Parathyroid adenoma (tissue), 2 donors: ENCODE measurements around the gene PDE4D.

Experiments
- H2AFZ ChIP-seq: fragments of 300-600 bp; sonication (generic); one replicate; pipeline ENCODE4 v1.7.0; 2017; ENCODE audit warnings: antibody characterized with exemption, mild to moderate bottlenecking
- H3K27ac ChIP-seq: fragments of 300-600 bp; sonication (generic); one replicate; pipeline ENCODE4 v1.7.0; 2017
- H3K27me3 ChIP-seq: fragments of 300-600 bp; sonication (generic); one replicate; pipeline ENCODE4 v1.7.0; 2017; ENCODE audit warnings: low read length; ENCODE audit not compliant: control insufficient read depth, insufficient read depth
- H3K36me3 ChIP-seq: fragments of 300-600 bp; sonication (generic); one replicate; pipeline ENCODE4 v1.7.0; 2017; ENCODE audit warnings: low read length; ENCODE audit not compliant: control insufficient read depth, insufficient read depth
- H3K4me1 ChIP-seq: fragments of 300-600 bp; sonication (generic); one replicate; pipeline ENCODE4 v1.7.0; 2017; ENCODE audit warnings: control low read depth
- H3K4me2 ChIP-seq: fragments of 300-600 bp; sonication (generic); one replicate; pipeline ENCODE4 v1.7.0; 2017; ENCODE audit warnings: low read length
- H3K4me3 ChIP-seq: fragments of 300-600 bp; sonication (generic); one replicate; pipeline ENCODE4 v1.7.0; 2017; ENCODE audit warnings: low read depth, low read length
- H3K79me2 ChIP-seq: fragments of 300-600 bp; sonication (generic); one replicate; pipeline ENCODE4 v1.7.0; 2017; ENCODE audit warnings: control low read depth
- H3K9ac ChIP-seq: fragments of 300-600 bp; sonication (generic); one replicate; pipeline ENCODE4 v1.7.0; 2017; ENCODE audit warnings: mild to moderate bottlenecking
- H3K9me3 ChIP-seq: fragments of 300-600 bp; sonication (generic); one replicate; pipeline ENCODE4 v1.7.0; 2017; ENCODE audit warnings: low read length; ENCODE audit not compliant: control insufficient read depth
- TF ChIP-seq, protein P1 (sequence below): fragments of 300-600 bp; sonication (generic); IDR thresholded peaks from one replicate; pipeline ENCODE4 v1.7.0; 2017; ENCODE audit warnings: antibody characterized with exemption, mild to moderate bottlenecking
- donor health status: primary hyperparathyroidism.

The PDE4D gene

DNA sequence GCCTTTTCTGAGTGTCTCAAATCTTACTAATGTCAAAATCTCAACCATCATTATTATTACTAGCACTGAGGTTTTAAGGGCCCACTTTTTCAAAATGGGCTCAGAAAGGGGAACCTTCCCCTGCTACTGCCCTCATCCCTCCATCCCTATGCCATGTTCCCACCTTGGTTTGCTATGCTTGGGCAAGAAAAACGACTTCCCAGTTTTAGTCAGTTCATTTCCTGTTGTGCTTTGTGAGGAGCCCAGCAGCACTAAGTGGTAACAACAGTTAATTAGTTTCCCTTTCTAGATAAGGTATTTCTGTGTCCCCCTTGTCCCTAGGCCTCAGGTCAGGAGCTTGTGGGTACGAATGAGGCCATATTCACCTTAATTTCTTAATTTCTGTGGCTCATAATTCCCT is 715.5 kb downstream of the PDE4D start:
- Histone ChIP-seq H3K79me2 (no peaks in the 10 kb centered on the region), H3K27me3 (no peaks in the 10 kb centered on the region), H3K9me3 (no peaks in the 10 kb centered on the region), H3K9ac (no peak overlapping the region), H3K27ac (no peak overlapping the region), H3K4me2 (no peak overlapping the region), H2AFZ (no peak overlapping the region), H3K36me3 (no peaks in the 10 kb centered on the region), H3K4me1 (no peaks in the 10 kb centered on the region), H3K4me3 (no peak overlapping the region)
- TF ChIP-seq, protein P1, sequence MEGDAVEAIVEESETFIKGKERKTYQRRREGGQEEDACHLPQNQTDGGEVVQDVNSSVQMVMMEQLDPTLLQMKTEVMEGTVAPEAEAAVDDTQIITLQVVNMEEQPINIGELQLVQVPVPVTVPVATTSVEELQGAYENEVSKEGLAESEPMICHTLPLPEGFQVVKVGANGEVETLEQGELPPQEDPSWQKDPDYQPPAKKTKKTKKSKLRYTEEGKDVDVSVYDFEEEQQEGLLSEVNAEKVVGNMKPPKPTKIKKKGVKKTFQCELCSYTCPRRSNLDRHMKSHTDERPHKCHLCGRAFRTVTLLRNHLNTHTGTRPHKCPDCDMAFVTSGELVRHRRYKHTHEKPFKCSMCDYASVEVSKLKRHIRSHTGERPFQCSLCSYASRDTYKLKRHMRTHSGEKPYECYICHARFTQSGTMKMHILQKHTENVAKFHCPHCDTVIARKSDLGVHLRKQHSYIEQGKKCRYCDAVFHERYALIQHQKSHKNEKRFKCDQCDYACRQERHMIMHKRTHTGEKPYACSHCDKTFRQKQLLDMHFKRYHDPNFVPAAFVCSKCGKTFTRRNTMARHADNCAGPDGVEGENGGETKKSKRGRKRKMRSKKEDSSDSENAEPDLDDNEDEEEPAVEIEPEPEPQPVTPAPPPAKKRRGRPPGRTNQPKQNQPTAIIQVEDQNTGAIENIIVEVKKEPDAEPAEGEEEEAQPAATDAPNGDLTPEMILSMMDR: no peak

DNA sequence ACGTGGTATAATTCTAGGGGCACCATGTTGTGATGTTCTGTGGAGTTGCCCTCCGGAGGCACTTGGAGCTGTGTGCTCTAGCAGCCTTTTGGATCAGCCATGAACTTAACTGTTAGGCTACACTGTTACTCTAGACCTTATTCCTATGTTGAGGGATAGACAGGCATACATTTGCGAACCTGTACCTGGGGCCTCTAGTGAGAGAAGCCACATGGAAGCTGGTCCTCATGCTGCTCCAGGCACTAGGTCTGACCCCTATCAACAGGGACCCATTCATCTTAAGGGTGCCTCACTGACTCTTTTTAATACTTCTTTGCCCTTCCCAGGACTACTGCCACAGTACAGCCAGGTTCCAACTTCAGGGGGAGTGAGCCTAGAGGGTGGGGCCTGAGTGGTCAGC is 715.9 kb downstream of the PDE4D start:
- Histone ChIP-seq H3K4me1 (no peaks in the 10 kb centered on the region), H2AFZ (no peak overlapping the region), H3K4me3 (no peak overlapping the region), H3K36me3 (no peaks in the 10 kb centered on the region), H3K27me3 (no peaks in the 10 kb centered on the region), H3K4me2 (no peak overlapping the region), H3K9ac (no peak overlapping the region), H3K27ac (no peak overlapping the region), H3K79me2 (no peaks in the 10 kb centered on the region), H3K9me3 (no peaks in the 10 kb centered on the region)
- TF ChIP-seq, protein P1: no peak

DNA sequence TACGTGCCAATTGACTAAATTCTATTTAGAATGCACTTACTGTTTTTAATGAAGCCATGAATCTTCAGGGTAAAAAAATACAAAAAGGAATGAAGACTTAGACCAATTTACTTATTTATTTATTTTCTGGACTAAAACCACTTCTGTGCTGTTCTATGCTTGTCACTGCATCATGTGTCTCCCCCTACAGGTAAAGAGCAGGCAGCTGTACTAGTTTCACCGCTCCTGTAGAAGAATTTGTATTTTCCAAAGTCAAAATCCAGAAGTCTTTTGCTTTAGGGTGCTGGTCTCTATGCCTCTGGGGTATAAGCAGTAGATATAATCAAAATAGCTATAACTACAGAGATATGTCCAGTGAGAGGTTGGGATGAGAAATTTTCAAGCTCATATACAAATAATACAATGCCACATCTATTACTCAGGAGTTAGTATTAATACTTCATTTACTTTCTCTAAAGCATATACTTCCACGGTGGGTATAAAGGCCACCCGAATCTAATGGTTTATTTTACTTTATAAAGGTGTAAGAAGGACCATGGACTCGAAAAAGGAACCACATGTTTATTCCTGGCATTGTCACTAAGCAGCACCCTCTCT is 719.2 kb downstream of the PDE4D start:
- Histone ChIP-seq H3K36me3 (no peaks in the 10 kb centered on the region), H3K4me1 (no peaks in the 10 kb centered on the region), H3K27ac (no peak overlapping the region), H3K9me3 (no peaks in the 10 kb centered on the region), H3K4me3 (peak overlapping the region; percentile 5), H2AFZ (no peak overlapping the region), H3K4me2 (no peak overlapping the region), H3K27me3 (no peaks in the 10 kb centered on the region), H3K9ac (no peak overlapping the region), H3K79me2 (no peaks in the 10 kb centered on the region)
- TF ChIP-seq, protein P1: peak; percentile 84

DNA sequence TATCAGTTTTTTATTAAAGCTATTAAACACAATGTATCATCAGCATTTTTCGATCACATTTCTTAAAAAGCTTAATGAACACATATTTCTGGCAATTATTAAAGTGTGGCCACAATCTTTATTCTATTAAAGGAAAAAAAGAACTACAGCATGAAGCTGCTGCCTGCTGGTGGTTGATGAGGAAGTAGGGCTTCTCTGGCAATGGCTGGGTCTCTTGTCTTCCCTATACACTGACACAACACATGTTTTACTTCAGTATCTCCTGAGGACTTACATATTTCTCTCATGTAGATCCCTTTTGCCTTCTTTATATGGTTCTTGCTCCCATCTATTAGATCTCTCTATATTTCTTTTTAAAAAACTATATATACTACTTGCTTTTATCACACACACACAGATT is 719.9 kb downstream of the PDE4D start:
- H3K4me2 ChIP-seq: no peak overlapping the region
- no peaks in the 10 kb centered on the region for H3K4me1 ChIP-seq
- H3K9me3 ChIP-seq: no peaks in the 10 kb centered on the region
- no peaks in the 10 kb centered on the region for H3K36me3 ChIP-seq
- H3K9ac ChIP-seq: no peak overlapping the region
- no peaks in the 10 kb centered on the region for H3K79me2 ChIP-seq
- no peak overlapping the region for H2AFZ ChIP-seq
- TF ChIP-seq, protein P1: no peak
- H3K27me3 ChIP-seq: no peaks in the 10 kb centered on the region
- H3K4me3 ChIP-seq: no peak overlapping the region
- H3K27ac ChIP-seq: no peak overlapping the region

DNA sequence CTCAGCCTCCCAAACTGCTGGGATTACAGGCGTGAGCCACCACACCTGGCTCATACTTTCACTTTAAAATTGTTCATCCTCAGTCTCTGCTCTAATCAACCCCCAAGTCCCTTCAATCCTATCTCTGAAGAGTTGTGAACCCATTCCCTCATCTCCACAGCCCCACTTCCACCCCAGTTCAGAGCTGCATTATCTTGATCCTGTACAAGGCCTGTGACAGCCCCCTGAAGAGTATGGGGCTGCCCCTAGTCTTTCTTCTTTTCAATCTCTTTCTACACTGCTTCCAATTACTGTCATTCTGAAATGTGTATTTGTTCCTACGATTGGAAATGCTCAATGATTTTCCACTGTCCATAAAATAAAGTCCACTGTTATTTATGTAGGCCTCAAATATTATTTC is 722.4 kb downstream of the PDE4D start:
- Histone ChIP-seq H3K27ac (no peak overlapping the region), H2AFZ (no peak overlapping the region), H3K9me3 (no peaks in the 10 kb centered on the region), H3K9ac (no peak overlapping the region), H3K79me2 (no peaks in the 10 kb centered on the region), H3K4me1 (no peaks in the 10 kb centered on the region), H3K36me3 (no peaks in the 10 kb centered on the region), H3K4me2 (no peak overlapping the region), H3K27me3 (no peaks in the 10 kb centered on the region), H3K4me3 (no peak overlapping the region)
- TF ChIP-seq, protein P1: no peak
